ENCODE measurements around the gene COL19A1.

COL19A1 gene

DNA sequence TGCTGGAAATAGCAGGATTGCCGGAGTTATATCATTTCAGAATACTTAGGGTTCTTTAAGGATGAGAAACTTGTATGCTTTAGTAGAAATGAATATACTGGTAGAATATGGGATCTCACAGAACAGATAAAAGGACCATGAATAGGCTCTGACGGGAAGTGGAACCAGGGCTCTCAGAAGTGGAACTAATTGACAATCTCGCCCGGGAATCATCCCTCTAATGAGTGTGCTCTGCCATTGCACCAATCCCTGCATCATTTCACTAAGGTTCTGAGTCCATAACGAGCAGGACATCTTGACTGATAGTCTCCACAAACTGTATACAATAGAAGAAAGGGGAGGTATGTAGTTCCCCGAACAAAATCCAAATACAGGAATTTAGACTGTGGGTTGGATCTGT, 286.4 kb downstream of the COL19A1 start:
- no peak for DNase-seq
- intact Hi-C loops (cut with DNase I), result no loop called here

DNA sequence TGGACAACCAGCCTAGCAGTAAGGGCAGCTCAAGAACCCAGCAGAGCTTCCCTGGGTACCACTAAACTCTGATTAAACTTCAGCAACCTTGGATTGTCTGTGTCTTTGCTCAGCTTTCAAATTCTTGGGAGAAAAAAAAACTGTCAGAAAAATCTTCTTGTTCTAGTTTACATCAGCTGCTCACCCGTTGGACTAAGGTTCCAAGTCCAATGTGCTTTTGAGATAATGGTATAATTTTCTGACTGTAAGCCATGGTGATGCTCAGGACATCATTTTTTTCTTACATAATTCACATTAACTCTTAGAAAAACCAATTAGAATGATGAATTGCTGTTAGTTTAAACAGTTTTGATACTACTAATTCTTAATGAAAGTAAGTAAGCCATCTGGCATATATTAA, 290.7 kb downstream of the COL19A1 start:
- intact Hi-C loops (cut with DNase I), result no loop called here
- DNase-seq, result no peak

DNA sequence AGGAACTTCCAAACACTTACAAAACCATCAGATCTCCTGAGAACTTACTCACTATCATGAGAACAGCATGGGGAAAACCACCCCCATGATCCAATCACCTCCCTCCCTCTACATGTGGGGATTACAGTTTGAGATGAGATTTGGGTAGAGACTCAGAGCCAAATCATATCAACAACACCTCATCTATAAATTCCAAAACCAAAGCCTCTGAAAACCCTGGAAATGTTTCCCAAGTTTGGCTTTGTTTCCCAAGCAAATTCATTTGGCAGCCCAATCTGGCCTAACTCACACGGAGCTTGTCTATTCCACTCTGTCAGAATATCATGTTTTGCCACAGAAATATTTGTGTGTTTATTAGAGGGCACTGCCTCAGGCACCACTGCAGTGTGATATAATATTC, 293.9 kb downstream of the COL19A1 start:
- DNase-seq, result no peak
- intact Hi-C loops (cut with DNase I), result no loop called here

DNA sequence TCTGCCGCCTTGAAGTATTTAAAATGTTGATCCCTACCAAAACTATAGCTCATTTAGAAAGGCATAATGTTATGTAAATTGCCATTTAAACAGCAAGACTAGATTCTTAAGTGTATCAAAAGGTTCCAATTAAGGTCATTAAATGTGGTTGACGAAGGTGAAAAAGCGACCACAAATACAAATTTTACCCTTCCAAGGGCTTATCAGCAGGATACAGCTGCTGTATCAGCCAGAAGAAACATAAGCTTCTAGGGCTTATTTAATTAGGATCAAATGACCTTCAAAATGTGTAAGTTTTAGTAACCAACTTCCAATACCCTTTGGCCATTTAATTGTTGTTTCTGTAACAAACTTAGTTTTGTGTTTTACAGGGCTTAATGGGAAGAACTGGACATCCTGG, 296.6 kb downstream of the COL19A1 start:
- intact Hi-C loops (cut with DNase I), result no loop called here

DNA sequence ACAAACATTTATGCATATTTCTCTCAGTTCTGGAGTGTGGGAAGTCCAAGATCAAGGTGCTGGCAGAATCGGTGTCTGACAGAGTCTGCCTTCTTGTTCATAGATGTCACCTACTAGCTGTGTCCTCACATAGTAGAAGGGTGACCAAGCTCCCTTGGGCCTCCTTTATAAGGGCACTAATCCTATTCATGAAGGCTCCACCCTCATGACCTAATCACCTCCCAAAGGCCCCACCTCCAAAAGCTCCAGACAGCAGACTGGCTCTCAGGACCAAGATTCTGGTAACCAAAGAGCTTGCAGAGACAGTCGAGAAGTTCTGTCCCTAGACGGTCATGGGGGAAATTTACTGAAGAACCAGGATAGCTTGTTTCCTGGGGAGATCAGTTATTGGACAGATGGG, 297.4 kb downstream of the COL19A1 start:
- no peak for DNase-seq
- intact Hi-C loops (cut with DNase I), result no loop called here

More for the DNA sequence above, 296.6 kb downstream of the COL19A1 start:
- no peak for DNase-seq

DNA sequence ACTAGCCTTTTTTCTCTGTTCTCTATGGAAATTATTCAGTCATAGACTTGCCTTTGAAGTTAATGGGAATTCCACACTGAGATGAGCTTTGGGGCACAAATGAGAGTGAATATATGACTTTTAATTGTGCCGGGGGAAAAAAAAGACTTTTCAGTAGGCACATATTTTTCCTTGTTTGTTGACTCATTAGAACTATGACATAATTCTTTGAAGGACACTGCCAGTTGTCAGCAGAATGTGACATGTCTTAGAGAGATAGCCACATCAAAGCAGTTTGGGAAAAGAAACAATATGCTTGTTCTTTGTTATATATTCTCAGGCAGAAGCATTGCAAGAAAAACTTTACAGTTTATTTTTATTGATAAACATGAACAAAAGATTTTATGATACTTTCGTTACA, 298.2 kb downstream of the COL19A1 start:
- intact Hi-C loops (cut with DNase I), result no loop called here
- DNase-seq, result no peak

DNA sequence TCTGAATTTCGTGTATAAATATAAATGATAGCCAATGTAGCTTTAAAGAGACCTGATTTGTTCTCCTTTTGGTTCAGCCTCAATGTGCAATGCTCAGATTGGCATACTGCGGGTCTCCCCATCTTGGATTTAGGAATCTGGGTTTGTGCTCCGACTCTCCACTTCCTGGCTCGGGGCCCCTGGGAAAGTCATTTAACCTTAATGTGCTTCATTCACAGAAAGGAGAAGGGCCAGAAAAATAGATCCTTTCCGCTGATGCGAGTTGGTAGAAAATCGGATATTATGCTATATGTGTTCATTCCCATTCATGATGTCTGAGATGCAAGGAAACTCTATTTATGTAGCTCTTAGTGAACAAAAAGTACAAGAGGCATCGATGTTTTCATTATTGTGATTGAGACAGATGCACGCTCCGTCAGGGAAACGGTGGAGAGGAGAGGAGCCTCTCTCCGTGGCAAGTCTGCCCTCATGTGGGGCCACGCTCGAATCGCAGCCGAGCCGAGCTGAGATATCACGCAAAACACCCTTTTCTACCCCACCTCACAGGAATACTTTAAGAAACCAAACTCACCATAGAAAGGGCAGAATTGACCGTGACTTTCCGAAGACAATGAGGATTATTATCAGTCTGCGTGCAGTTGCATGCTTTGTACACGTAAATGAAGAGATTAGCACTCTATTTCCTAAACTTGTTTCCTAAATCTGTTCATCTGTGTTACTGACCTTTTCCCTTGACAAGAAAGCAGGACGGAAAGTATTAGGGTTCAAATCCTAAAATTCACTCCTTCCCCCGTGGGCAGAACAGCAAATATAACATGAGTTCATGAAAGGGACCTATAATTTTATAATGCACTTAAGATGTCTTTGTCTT, 300.0 kb downstream of the COL19A1 start:
- intact Hi-C loops (cut with DNase I), result loop anchor here (5.0 kb wide), 2 partner anchors 329 to 434 kb away; no protein-coding TSS in a partner anchor
- peak; percentile 52 to 97 (median 76) for DNase-seq

DNA sequence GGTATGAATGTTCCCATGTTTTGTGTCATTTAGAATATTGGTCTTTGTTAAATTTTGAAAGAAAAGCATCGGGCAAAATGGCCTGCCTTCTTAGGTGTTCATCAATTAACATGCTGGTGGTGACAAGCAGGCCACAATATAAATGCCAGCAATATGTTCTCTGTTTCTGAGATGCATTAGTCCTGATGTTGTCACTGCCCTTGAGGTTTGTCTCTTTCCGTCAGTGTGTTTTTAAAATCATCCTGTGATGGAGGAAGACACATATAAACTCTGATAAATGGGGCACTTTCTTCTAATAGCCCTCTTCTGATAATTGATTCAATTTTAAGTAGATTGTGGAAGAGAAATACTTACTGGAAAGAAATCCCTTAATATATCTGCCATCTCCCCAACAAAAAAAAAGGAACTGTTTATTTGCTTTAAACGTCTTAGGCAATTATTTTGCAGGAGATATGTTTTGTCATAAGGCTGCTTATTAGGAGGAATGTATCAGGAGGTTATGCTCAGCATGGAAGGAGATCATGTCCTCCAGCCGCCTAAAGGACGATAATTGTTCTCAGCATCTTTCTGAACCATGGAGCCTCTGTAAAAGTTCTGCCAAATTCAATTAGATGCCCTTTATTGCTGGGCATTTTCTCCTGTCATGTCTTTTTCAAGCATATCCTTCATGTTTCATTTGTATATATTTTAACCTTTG, 302.5 kb downstream of the COL19A1 start:
- no peak for DNase-seq
- intact Hi-C loops (cut with DNase I), result loop anchor here (5.0 kb wide), 2 partner anchors 332 to 437 kb away; no protein-coding TSS in a partner anchor

DNA sequence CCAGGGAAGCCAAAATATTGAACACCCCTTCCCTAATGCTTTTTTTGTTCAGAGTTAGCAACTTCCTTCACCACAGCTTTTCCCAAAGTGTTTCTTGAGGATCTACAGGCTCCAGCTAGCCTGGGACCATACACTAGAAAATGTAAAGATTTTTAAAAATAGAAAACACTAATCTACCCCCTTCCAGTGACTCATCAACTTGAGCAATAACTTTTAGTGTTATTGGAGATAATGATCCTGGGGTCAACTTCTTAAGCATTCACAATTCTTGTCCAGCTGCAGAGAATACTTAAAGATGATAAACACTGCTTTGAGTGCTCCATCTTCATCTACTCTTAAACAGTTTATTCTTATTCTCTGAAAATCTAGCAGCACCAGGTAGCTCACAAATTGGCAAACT, 304.9 kb downstream of the COL19A1 start:
- DNase-seq, result no peak
- intact Hi-C loops (cut with DNase I), result no loop called here

DNA sequence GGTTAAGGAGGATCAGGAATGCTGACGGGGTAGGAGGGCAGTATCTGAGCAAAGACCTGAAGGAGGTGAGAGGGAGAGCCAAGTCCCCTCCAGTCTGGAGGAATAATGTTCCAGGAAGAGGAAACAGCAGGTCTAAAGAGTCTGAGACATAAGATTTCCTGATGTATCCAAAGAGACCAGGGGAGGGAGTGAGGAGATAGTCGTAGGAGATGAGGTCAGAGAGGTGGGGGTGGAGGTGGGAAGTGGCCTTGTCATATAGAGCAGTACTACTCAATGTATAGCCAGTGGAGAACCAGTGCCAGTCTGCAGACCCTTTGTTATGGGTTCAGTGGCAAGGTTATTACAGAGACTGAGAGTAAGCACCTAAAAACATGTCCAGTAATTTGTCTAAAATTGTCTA, 305.9 kb downstream of the COL19A1 start:
- intact Hi-C loops (cut with DNase I), result no loop called here
- DNase-seq, result no peak

DNA sequence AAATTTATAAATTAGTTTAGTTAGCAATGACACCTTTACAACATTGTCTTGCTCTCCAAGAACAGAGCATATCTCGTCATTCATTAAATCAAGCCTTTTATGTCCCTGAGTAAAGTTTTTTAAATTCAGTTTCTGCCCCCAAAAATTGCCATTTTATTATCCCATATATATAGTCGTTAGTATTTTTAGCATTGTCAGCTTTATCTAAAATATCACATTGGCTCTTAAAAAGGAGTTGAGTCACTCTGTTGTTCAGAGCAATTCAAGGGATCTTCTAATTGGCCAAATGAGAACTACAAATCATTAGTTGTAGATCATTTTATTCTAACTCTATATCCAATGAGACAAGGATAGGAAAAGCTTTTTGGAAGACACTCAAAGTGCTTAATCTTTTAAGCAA, 309.4 kb downstream of the COL19A1 start:
- intact Hi-C loops (cut with DNase I), result no loop called here
- DNase-seq, result no peak

DNA sequence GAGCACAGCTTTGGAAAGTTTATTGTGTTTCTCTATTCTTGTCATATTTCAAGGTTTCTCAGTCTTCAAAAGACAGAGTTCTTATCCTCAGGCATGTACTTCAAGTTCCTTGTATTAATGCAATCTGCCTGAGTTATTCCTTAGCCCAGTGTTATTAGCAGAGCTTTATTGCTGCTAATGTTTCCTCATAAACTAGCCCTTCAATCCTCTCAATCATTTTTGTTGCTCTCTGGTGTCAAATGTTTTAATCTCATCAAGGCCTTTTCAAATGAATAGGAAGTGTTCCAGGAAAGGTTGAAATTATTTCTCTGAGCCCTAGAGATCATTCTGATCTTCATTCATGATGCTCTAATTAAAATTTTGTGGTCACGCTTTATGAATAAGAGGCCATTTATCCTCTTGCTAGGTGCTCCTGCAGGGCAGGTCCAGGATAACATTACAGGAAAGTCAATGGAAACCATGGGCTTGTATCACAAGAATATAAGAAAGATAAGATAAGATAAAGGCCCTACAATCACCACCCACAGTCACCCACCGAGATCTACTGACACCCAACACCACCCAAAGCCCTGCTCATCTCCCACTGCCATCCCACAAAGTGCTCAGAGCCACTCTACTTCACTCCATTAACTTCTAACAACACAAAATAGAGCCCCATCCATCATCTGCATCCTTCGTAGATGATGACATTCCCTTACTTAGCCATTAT, 310.6 kb downstream of the COL19A1 start:
- intact Hi-C loops (cut with DNase I), result no loop called here
- no peak for DNase-seq

DNA sequence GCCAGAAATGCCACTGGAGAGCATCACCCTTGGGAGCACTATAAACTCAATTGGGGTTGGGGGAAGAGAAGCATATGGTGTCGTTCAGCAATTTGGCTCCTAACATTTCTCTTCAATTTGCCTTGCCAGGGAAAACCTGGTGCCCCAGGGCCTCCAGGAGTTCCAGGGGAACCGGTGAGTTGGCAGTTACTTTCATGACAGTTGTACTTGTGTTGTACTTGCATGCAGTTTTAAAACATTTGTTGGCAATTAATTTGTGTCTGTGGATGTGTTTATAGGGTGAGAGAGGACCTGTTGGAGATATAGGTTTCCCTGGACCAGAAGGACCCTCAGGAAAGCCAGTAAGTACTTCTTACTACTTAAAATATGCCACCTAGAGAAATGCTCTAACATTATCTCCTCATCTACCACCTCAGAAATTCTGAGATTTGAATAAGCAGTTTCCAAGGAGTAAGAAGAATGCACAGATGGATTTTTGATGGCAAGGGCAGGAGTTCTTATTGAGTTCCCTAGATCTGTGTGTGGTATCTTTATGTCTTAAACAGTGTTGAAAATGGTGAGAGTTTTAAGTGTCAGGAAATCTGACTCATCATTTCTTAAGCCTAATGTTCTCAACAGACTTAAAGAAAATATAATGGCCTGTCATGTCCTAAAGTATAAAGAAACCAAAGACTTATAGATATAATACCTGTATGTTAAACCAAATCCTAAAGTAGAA, 314.0 kb downstream of the COL19A1 start:
- intact Hi-C loops (cut with DNase I), result no loop called here
- DNase-seq, result no peak

DNA sequence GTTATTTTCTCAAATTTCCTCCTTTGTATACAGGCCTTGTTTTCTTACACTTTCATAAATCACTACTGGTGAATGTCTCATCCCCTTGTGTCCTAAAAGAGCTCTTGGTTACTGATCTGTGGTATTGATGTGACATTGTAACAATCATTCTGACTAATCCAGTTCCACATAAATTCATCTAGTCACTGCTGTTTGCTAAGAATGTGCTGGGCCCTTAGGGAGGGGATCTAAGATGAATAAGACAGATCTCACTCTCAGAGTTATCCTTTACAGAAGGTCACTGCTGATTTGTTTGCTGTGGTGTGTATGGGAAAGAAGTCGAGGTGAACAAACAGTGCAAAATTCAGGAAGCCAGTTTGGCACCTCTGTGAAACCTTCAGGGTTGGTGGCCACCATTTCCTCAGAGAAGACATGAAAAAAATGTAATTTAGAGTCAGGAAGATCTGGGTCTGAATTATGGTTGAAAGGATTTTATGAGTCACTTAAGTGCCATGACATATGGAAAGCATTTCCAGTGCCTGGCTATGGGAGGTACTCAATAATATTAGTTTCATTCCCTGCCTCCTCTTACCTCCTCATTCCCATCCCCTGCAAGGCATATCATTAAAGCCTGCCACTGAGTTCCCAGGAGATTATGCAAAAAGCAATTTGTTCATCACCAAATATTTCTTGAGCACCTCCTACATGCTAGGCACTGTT, 314.7 kb downstream of the COL19A1 start:
- DNase-seq, result no peak
- intact Hi-C loops (cut with DNase I), result no loop called here

DNA sequence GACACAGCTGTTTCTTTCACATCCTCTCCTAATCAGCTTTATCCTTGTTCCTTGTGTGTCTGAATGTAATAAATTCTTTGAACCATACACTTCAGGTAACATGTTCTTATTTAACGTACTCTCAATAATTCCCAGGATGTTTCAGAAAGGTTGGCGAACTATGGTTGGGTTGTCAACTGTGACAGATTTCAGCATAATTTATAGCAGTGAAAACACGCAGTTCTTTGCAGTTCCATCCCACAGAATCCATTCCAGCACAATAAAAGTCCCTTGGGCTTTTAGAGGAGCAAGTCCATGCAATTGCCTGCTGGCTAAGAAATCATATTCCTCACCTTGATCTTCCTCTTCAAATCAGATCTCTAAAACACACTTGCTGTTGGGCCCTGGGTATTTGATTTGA, 317.2 kb downstream of the COL19A1 start:
- intact Hi-C loops (cut with DNase I), result no loop called here
- no peak for DNase-seq

DNA sequence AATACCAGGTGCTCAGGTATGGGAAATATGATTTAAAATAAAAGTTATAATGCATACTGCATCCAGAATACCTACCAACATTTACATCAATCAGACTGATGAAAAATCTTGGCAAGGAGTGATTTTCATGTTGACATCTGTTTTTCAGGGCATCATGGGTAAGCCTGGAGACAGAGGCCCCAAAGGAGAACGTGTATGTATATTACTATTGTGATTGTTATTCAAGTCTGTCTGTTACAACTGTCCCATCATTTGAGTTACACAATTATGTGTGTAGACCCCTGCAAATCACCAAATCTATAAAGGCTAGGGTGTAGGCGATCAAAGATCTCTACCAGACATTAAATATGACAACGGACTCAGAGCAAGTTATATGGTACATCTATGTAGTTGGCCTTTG, 318.4 kb downstream of the COL19A1 start:
- intact Hi-C loops (cut with DNase I), result no loop called here
- DNase-seq, result no peak

DNA sequence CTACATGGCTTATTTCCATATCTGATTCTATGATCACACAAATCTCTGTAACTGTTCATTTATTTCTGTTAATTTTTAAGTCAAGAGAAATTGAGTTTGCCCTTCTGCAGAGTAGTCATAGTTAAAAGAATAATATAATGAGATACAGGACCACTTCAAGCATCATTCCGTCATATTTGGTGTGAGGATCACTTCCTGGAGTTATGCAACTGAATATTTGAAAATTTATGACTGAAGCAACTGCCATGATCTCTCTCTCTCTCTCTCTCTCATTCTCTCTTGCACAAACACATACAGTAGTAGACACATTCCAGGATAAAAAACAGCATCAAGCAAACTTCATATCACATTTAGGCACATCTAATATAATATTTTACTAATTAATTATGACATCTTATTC, 320.1 kb downstream of the COL19A1 start:
- intact Hi-C loops (cut with DNase I), result no loop called here
- no peak for DNase-seq

DNA sequence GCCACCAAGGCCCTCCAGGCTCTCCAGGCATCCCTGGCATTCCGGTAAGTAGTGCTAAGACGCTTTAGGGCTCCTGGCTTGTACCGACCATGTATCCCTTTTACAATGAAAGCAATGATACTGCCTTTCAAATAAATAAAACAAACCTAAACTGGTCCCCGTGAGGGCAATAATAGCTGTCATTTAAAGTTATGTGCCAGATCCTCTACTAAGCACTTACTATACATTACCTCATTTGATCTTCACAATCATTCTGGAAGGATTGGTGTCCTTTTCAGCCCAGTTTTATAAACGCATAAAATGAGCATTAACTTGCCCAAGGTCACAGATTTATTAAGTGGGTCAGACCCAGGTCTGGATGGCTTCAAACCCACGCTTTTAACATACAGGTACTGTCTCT, 321.8 kb downstream of the COL19A1 start:
- intact Hi-C loops (cut with DNase I), result no loop called here
- no peak for DNase-seq

DNA sequence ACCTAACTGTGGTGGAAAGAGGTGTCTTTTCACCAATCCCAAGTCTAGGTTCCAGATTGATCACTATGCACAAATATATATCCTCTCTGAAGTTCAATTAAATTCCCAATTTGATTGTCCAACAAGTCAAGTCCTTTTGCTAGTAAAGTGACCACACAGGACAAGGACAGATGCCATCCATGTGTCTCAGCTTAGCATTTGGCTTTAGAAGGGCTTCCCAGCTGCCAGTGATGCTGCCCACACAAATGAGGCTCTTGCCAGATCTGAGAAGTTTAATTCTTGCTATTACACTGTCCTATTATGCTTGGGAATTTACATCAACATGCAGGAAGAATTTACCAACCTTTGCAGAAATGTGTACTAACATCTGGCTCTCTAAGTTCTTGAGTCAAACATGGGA, 328.1 kb downstream of the COL19A1 start:
- DNase-seq, result no peak
- intact Hi-C loops (cut with DNase I), result no loop called here

DNA sequence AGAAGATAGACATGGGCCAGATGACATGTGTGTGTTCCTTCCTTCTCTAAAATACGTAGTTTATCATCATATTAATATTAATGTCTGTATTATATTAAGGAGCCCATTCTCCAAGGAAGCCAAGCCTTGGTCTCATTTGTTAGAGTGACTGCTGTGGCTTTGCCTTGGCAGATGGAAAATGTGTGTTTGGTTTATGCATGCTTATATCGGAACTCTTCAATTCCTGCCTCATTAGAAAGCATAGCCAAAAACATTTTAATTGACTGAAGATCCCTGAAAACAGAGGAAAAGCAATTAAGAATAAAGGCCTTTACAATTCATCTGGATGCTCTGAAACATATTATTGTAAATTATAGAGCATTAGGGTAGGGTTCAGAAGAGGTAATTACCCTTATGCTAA, 330.2 kb downstream of the COL19A1 start:
- DNase-seq, result no peak
- intact Hi-C loops (cut with DNase I), result no loop called here

All from posterior cingulate gyrus (tissue), 11 donors.